ENCODE data around the gene RBM34. TPM values are rescaled to one million over a fixed set of nuclear protein-coding genes. Genes with fewer than 3 reads are reported as not detected.

RBM34 gene
- total RNA-seq, 2 experiments from 2014 or later, result 46.4 to 93.7 TPM

DNA sequence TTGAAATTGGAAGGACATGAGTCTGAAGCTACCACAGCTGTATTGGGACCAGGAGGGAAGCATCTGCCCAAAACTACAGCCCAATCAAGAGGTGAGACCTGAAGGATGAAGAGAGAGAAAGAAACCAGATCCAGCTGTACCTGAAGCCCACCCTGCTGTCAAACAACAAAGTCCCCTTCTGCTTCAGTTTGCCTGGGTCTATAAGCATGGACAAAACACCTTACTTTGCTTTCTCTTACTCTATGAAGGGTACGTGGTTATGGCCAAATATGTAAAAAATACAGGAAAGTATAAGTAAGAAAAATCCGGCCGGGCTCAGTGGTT, 58.8 kb downstream of the RBM34 start:
- Histone ChIP-seq H3K79me2 (ENCODE audit: insufficient read depth, low read depth, low read length) (no peaks in the 10 kb centered on the region), H4K20me1 (ENCODE audit: insufficient read depth, low read length) (no peaks in the 10 kb centered on the region), H3K27ac (ENCODE audit: low read depth, low read length, poor library complexity, severe bottlenecking) (no peak overlapping the region), H2AFZ (ENCODE audit: low read length) (no peak overlapping the region), H3K9me3 (ENCODE audit: low read length) (no peaks in the 10 kb centered on the region), H3K4me1 (ENCODE audit: insufficient read depth, low read length, poor library complexity, severe bottlenecking) (peaks cover 31% of the 10 kb centered on the region), H3K9me2 (ENCODE audit: insufficient read depth, low read length) (no peaks in the 10 kb centered on the region), H3K4me3 (ENCODE audit: low read depth, low read length, poor library complexity, severe bottlenecking) (no peak overlapping the region), H3K36me3 (ENCODE audit: insufficient read depth, low read length) (peaks cover 4% of the 10 kb centered on the region; the same call in 1 of the 2 replicates), H3K4me2 (ENCODE audit: low read length) (no peak overlapping the region)
- intact Hi-C loops (cut with micrococcal nuclease; ENCODE audit: unreplicated experiment), result loop anchor here (5.0 to 10.0 kb wide), 2 partner anchors 400 to 683 kb away; partner anchors contain the start of gene B3GALNT2
- TF ChIP-seq, protein P1, sequence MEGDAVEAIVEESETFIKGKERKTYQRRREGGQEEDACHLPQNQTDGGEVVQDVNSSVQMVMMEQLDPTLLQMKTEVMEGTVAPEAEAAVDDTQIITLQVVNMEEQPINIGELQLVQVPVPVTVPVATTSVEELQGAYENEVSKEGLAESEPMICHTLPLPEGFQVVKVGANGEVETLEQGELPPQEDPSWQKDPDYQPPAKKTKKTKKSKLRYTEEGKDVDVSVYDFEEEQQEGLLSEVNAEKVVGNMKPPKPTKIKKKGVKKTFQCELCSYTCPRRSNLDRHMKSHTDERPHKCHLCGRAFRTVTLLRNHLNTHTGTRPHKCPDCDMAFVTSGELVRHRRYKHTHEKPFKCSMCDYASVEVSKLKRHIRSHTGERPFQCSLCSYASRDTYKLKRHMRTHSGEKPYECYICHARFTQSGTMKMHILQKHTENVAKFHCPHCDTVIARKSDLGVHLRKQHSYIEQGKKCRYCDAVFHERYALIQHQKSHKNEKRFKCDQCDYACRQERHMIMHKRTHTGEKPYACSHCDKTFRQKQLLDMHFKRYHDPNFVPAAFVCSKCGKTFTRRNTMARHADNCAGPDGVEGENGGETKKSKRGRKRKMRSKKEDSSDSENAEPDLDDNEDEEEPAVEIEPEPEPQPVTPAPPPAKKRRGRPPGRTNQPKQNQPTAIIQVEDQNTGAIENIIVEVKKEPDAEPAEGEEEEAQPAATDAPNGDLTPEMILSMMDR (conservative IDR thresholded peaks at IDR 0.05; ENCODE audit: low read length), result no peak
- TF ChIP-seq EZH2phosphoT487 (IDR thresholded peaks at IDR 0.05; ENCODE audit: borderline replicate concordance, low read depth, low read length), result no peak
- no peak for DNase-seq (ENCODE audit: low spot score)
- CTCF ChIA-PET (ENCODE audit: unreplicated experiment), result interaction anchor here (1.1 kb wide), 1 partner anchor 94 kb away, joined by 3 read pairs; no protein-coding TSS in a partner anchor
- no TSS peak for BruUV-seq (replicated peaks)
- POLR2A ChIA-PET, result interaction anchor here (0.6 to 0.7 kb wide), 2 partner anchors 23 to 176 kb away, joined by 3 read pairs; no protein-coding TSS in a partner anchor

DNA sequence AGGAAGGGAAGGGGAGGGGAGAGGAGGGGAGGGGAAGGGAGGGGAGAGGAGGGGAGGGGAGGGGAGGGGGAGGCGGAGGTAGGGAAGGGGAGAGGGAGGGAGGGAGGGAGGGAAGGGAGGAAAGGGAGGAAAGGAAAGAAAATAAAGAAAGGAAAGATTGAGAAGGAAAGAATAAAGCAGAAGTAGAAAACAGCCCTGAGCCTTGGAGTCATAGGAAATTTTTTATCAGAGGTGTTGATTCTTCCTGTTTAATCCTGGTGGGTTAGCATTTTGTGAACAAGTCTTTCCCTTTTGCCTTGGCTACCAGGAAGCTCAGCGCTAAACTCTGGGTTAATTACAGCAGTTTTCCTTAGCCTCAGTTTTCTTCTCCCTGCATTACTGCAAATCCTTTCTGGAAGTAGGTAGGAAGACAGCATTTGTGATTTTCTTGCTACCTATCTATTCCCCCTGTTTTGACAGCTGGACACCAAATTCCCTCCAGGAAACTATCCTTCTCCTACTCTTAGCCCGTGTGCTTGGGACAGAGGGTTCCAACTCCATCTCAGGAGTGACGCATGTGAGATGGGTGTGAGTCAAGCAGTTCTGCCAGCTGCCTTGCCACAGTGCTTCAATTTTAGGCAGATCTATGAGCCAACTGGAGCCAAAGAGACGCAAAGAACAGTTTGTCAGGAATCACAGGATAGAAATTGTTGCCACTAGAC, 59.3 kb downstream of the RBM34 start:
- intact Hi-C loops (cut with micrococcal nuclease; ENCODE audit: unreplicated experiment), result loop anchor here (5.0 to 10.0 kb wide), 2 partner anchors 401 to 683 kb away; partner anchors contain the start of gene B3GALNT2
- no peaks in the 10 kb centered on the region for H3K9me2 ChIP-seq (ENCODE audit: insufficient read depth, low read length)
- CTCF ChIA-PET (ENCODE audit: unreplicated experiment), result interaction anchor here (1.1 kb wide), 1 partner anchor 94 kb away, joined by 3 read pairs; no protein-coding TSS in a partner anchor
- no peak for DNase-seq (ENCODE audit: low spot score)
- TF ChIP-seq EZH2phosphoT487 (IDR thresholded peaks at IDR 0.05; ENCODE audit: borderline replicate concordance, low read depth, low read length), result no peak
- TF ChIP-seq, protein P1 (conservative IDR thresholded peaks at IDR 0.05; ENCODE audit: low read length), result no peak
- no peak overlapping the region for H3K4me3 ChIP-seq (ENCODE audit: low read depth, low read length, poor library complexity, severe bottlenecking)
- no TSS peak for BruUV-seq (replicated peaks)
- H2AFZ ChIP-seq (ENCODE audit: low read length), result no peak overlapping the region
- H3K4me2 ChIP-seq (ENCODE audit: low read length), result no peak overlapping the region
- H3K4me1 ChIP-seq (ENCODE audit: insufficient read depth, low read length, poor library complexity, severe bottlenecking), result peaks cover 31% of the 10 kb centered on the region
- H3K9me3 ChIP-seq (ENCODE audit: low read length), result no peaks in the 10 kb centered on the region
- H4K20me1 ChIP-seq (ENCODE audit: insufficient read depth, low read length), result no peaks in the 10 kb centered on the region
- no peaks in the 10 kb centered on the region for H3K36me3 ChIP-seq (ENCODE audit: insufficient read depth, low read length)
- no peak overlapping the region for H3K27ac ChIP-seq (ENCODE audit: low read depth, low read length, poor library complexity, severe bottlenecking)
- no peaks in the 10 kb centered on the region for H3K79me2 ChIP-seq (ENCODE audit: insufficient read depth, low read depth, low read length)
- POLR2A ChIA-PET, result interaction anchor here (0.6 kb wide), 1 partner anchor 229 kb away, joined by 3 read pairs; no protein-coding TSS in a partner anchor

Measured in OCI-LY7 (cell line).